Fibroblast of mammary gland (primary cell): Measurements from ENCODE around the gene HS2ST1.
"Not testable (repeated sequence)": the region's sequence is repeated elsewhere in the genome, so short reads cannot be mapped to it uniquely, and the experiment has no call there.

Experiments used
- DNase-seq: peaks from one replicate; pipeline ENCODE4 v3.0.0-alpha.2; 2010; ENCODE audit warnings: low read depth
- H3K4me3 ChIP-seq: 2 replicates; pipeline ENCODE4 v1.5.1; 2011; ENCODE audit warnings: low read depth, mild to moderate bottlenecking, low read length, moderate library complexity; ENCODE audit not compliant: control insufficient read depth
- CTCF ChIP-seq: conservative IDR thresholded peaks from 2 replicates; pipeline ENCODE4 v1.5.1; 2011; ENCODE audit warnings: low read depth, low read length, inconsistent platforms; ENCODE audit not compliant: control insufficient read depth, insufficient read depth

Gene HS2ST1

GRCh38 chr1:86975993-86976550, 61.6 kb downstream of the HS2ST1 start:
- no peak overlapping the region for H3K4me3 ChIP-seq
- no peak for DNase-seq
- TF ChIP-seq CTCF, result no peak

- no peak overlapping the region for H3K4me3 ChIP-seq
- DNase-seq, result no peak
- TF ChIP-seq CTCF, result no peak
Observed at GRCh38 chr1:86976664-86977063, 62.2 kb downstream of the HS2ST1 start.

- TF ChIP-seq CTCF, result no peak
Observed at GRCh38 chr1:86981482-86982213, 67.2 kb downstream of the HS2ST1 start.

GRCh38 chr1:86983677-86984076, 69.2 kb downstream of the HS2ST1 start:
- not testable (repeated sequence) for H3K4me3 ChIP-seq, DNase-seq

More at GRCh38 chr1:86981482-86982213, 67.2 kb downstream of the HS2ST1 start:
- no peak for DNase-seq
- no peak overlapping the region for H3K4me3 ChIP-seq

- no peak for DNase-seq
- H3K4me3 ChIP-seq, result no peak overlapping the region
- TF ChIP-seq CTCF, result no peak
Observed at GRCh38 chr1:86987446-86987845, 73.0 kb downstream of the HS2ST1 start.

- H3K4me3 ChIP-seq, result no peak overlapping the region
- no peak for DNase-seq
- no peak for TF ChIP-seq CTCF
Observed at GRCh38 chr1:86988835-86989234, 74.4 kb downstream of the HS2ST1 start.

- not testable (repeated sequence) for H3K4me3 ChIP-seq, DNase-seq
Observed at GRCh38 chr1:86989690-86990089, 75.3 kb downstream of the HS2ST1 start.

- no peak for DNase-seq
- no peak for TF ChIP-seq CTCF
- H3K4me3 ChIP-seq, result no peak overlapping the region
Observed at GRCh38 chr1:86990826-86991225, 76.4 kb downstream of the HS2ST1 start.
